Activated CD4-positive, alpha-beta T cell treated with anti-CD3 and anti-CD28 coated beads, Interleukin-2, amount 10 ng/mL, durations not matched to agents 7 days and 5 days (primary cell): ENCODE results near the gene DCTN2. TPM values are rescaled to one million over a fixed set of nuclear protein-coding genes. Genes with fewer than 3 reads are reported as not detected.

Experiments
- CTCF ChIA-PET: fragments of 350-600 bp; sonication (Branson Sonifier 250); formaldehyde crosslinking; loops from one replicate; lab custom pipeline; 2021; ENCODE audit warnings: antibody characterized with exemption; lab: Charles Lee
- POLR2A ChIA-PET: fragments of 350-600 bp; sonication (Branson Sonifier 250); formaldehyde crosslinking; loops from one replicate; lab custom pipeline; 2021; ENCODE audit warnings: antibody characterized with exemption; lab: Charles Lee
- DNase-seq: peaks from one replicate; pipeline ENCODE4 v3.0.0-alpha.2; 2020
- H3K27ac Mint-ChIP-seq: one replicate; pipeline ENCODE4 v1.8.0; 2021; ENCODE audit warnings: mild to moderate bottlenecking, moderate library complexity, mixed read lengths
- H3K27me3 Mint-ChIP-seq: one replicate; pipeline ENCODE4 v1.8.0; 2021; ENCODE audit warnings: mixed read lengths
- H3K36me3 Mint-ChIP-seq: one replicate; pipeline ENCODE4 v1.8.0; 2021; ENCODE audit warnings: low read depth, mixed read lengths
- H3K4me1 Mint-ChIP-seq: one replicate; pipeline ENCODE4 v1.8.0; 2021; ENCODE audit warnings: mixed read lengths
- H3K4me3 Mint-ChIP-seq: one replicate; pipeline ENCODE4 v1.8.0; 2021; ENCODE audit warnings: mild to moderate bottlenecking, moderate library complexity, mixed read lengths
- H3K9me3 Mint-ChIP-seq: one replicate; pipeline ENCODE4 v1.8.0; 2021; ENCODE audit warnings: mixed read lengths
- total RNA-seq, 2 experiments: library from RNA; stranded (reverse); gene quantifications; one replicate each; pipeline ENCODE4 v1.2.3, GENCODE V29; 2021

DCTN2 gene
- total RNA-seq, 2 experiments from 2014 or later = 79.3 to 80.5 TPM

DNA sequence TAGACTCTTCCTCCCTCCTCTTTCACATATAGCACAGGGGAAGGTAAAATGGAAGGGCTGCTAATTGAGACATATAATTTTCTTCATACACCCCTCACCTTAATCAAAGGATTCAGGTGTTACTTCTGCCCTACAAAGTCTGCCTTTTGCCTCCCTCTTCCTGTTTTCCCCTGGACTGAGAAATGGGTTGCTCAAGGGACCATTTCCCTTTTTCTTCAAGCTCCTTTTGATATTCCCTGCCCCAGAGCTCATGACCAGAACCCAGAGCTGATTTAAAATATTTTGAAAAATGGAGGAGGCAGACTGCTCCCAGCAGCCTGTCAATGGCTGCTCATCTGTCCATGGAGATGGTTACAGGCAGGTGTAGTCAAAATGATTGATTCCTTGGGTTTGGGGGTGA, 37.7 kb upstream of the DCTN2 start:
- POLR2A ChIA-PET = interaction anchor here (0.5 kb wide), 1 partner anchor 943 kb away, joined by 4 read pairs; no protein-coding TSS in a partner anchor

GRCh38 chr12:57584050-57584449, 37.1 kb upstream of the DCTN2 start:
- DNase-seq = no peak
- Mint-ChIP-seq H3K4me1 (peaks cover 6% of the 10 kb centered on the region), H3K27me3 (peaks cover 1% of the 10 kb centered on the region), H3K9me3 (no peaks in the 10 kb centered on the region), H3K4me3 (no peak overlapping the region), H3K36me3 (no peaks in the 10 kb centered on the region), H3K27ac (no peak overlapping the region)
- POLR2A ChIA-PET = no interaction called here
- CTCF ChIA-PET = interaction anchor here (0.8 to 4.7 kb wide), 16 partner anchors 9 to 172 kb away, joined by 3 to 32 read pairs (median 4); partner anchors contain the start of genes ARHGEF25, B4GALNT1, CDK4 and TSPAN31

More for the DNA sequence above, 37.7 kb upstream of the DCTN2 start:
- no peak for DNase-seq
- Mint-ChIP-seq H3K27ac (no peak overlapping the region), H3K4me1 (peaks cover 6% of the 10 kb centered on the region), H3K27me3 (peaks cover 1% of the 10 kb centered on the region), H3K4me3 (no peak overlapping the region), H3K36me3 (no peaks in the 10 kb centered on the region), H3K9me3 (no peaks in the 10 kb centered on the region)
- CTCF ChIA-PET = interaction anchor here (0.6 to 4.7 kb wide), 11 partner anchors 8 to 642 kb away, joined by 3 to 32 read pairs (median 3); partner anchors contain the start of genes ARHGEF25, B4GALNT1 and OS9

DNA sequence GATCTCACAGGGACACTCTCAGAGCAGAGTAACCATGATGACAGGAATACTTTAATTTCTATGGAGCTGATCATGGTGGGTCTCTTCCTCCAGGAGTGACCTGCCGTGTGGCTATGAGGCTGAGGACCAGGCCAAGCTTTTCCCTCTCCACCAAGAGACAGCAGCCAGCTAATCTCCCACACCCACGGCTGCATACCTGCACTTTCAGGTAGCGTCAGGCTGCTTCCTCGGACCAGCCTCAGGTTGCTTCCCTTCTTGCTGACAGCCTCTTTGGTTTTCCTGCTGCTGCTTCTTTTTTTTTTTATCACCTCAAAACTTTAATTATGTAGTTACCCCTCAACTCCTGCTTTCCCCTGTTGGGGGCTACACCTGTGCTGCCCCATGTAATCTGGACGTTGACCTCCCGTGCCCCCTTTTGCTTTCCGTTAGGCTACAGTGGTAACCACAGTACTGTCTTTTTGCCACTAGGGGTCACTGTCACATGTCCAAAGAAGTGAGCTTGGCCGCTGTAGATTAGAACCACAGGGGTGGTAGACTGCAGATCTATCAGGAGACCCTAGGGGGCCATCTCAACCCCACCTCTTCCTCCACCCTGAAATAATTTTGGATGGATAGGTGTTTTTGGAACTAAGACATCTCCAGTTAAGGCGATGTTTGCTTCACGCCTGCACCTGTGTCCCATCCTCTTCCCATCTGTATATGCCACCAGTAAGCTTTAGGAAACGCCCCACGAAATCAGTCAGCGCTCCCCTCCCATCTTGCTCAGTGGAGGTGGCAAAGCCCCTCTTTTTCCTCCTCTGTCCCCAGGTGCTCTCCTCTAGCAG, 36.2 kb upstream of the DCTN2 start:
- Mint-ChIP-seq H3K9me3 (no peaks in the 10 kb centered on the region), H3K36me3 (no peaks in the 10 kb centered on the region), H3K4me3 (no peak overlapping the region), H3K27ac (no peak overlapping the region), H3K4me1 (peaks cover 6% of the 10 kb centered on the region), H3K27me3 (peaks cover 1% of the 10 kb centered on the region)
- CTCF ChIA-PET = interaction anchor here (0.6 to 4.7 kb wide), 34 partner anchors 8 to 234 kb away, joined by 3 to 32 read pairs (median 4); partner anchors contain the start of genes ARHGEF25, B4GALNT1, CDK4 and DCTN2
- POLR2A ChIA-PET = interaction anchor here (0.6 kb wide), 1 partner anchor 158 kb away, joined by 4 read pairs; no protein-coding TSS in a partner anchor
- peak; percentile 83 for DNase-seq

DNA sequence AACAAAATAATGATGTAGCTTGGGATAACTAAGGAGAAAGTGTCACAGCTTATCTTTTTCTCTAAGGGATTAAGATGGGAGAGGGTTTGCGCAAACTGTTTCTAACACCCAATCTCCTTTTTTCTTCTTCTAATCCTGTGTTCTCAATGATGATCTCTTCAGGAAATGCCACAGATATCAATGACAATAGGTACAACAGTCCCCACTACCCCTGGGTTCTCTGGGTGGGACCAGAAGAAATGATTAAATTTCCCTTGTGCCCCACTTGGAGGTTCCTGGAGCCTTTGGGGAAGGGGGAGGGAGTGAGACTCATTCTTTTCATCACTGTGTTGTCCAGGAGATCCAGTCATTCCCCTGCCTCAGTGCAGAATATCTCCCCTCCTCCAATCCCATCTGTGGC, 35.4 kb upstream of the DCTN2 start:
- Mint-ChIP-seq H3K27me3 (peaks cover 1% of the 10 kb centered on the region), H3K36me3 (no peaks in the 10 kb centered on the region), H3K4me1 (peaks cover 6% of the 10 kb centered on the region), H3K27ac (no peak overlapping the region), H3K9me3 (no peaks in the 10 kb centered on the region), H3K4me3 (no peak overlapping the region)
- CTCF ChIA-PET = interaction anchor here (0.6 to 4.7 kb wide), 17 partner anchors 7 to 235 kb away, joined by 3 to 32 read pairs (median 4); partner anchors contain the start of genes CDK4 and DCTN2
- no peak for DNase-seq
- POLR2A ChIA-PET = no interaction called here

GRCh38 chr12:57581802-57582201, 34.8 kb upstream of the DCTN2 start:
- ChIA-PET POLR2A (no interaction called here), CTCF (interaction anchor here (1.1 to 4.7 kb wide), 5 partner anchors 8 to 138 kb away, joined by 3 to 32 read pairs (median 4); no protein-coding TSS in a partner anchor)
- Mint-ChIP-seq H3K4me1 (peaks cover 6% of the 10 kb centered on the region), H3K9me3 (no peaks in the 10 kb centered on the region), H3K36me3 (no peaks in the 10 kb centered on the region), H3K27me3 (peaks cover 1% of the 10 kb centered on the region), H3K27ac (no peak overlapping the region), H3K4me3 (no peak overlapping the region)
- DNase-seq = no peak

DNA sequence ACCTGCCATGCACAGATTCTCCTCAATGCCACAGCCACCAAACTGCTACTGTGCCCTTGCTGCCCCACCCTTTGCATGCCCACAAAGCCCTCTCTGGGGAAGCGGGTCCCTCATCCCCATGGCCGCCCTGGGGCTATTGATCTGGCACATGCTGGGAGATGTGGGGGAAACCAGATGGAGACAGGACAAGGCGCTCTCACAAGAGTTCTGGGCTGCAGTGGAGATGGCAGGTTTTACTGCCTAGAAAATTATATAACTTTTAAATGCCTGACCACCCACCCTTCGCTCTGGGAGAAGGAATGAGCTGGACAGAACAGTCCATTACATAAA, 33.4 kb upstream of the DCTN2 start:
- Mint-ChIP-seq H3K36me3 (no peaks in the 10 kb centered on the region), H3K9me3 (no peaks in the 10 kb centered on the region), H3K4me3 (no peak overlapping the region), H3K4me1 (peaks cover 6% of the 10 kb centered on the region), H3K27ac (no peak overlapping the region), H3K27me3 (peaks cover 1% of the 10 kb centered on the region)
- DNase-seq = no peak
- POLR2A ChIA-PET = interaction anchor here (0.6 kb wide), 1 partner anchor 53 kb away, joined by 7 read pairs; no protein-coding TSS in a partner anchor
- CTCF ChIA-PET = interaction anchor here (1.0 to 4.7 kb wide), 6 partner anchors 9 to 187 kb away, joined by 3 to 32 read pairs (median 4); partner anchors contain the start of gene B4GALNT1

- Mint-ChIP-seq H3K4me1 (peaks cover 6% of the 10 kb centered on the region), H3K27me3 (peaks cover 1% of the 10 kb centered on the region), H3K36me3 (no peaks in the 10 kb centered on the region), H3K9me3 (no peaks in the 10 kb centered on the region), H3K4me3 (no peak overlapping the region), H3K27ac (no peak overlapping the region)
- ChIA-PET POLR2A (no interaction called here), CTCF (interaction anchor here (1.0 to 4.7 kb wide), 4 partner anchors 9 to 188 kb away, joined by 3 to 32 read pairs (median 4); no protein-coding TSS in a partner anchor)
- DNase-seq = no peak
Observed at GRCh38 chr12:57579677-57580465, 32.9 kb upstream of the DCTN2 start.

- no peaks in the 10 kb centered on the region for H3K36me3 Mint-ChIP-seq
- CTCF ChIA-PET = no interaction called here
- POLR2A ChIA-PET = no interaction called here
- no peaks in the 10 kb centered on the region for H3K9me3 Mint-ChIP-seq
- no peak overlapping the region for H3K4me3 Mint-ChIP-seq
- no peak for DNase-seq
- H3K4me1 Mint-ChIP-seq = peaks cover 6% of the 10 kb centered on the region
- no peaks in the 10 kb centered on the region for H3K27me3 Mint-ChIP-seq
- no peak overlapping the region for H3K27ac Mint-ChIP-seq
Observed at GRCh38 chr12:57579011-57579410, 32.0 kb upstream of the DCTN2 start.

DNA sequence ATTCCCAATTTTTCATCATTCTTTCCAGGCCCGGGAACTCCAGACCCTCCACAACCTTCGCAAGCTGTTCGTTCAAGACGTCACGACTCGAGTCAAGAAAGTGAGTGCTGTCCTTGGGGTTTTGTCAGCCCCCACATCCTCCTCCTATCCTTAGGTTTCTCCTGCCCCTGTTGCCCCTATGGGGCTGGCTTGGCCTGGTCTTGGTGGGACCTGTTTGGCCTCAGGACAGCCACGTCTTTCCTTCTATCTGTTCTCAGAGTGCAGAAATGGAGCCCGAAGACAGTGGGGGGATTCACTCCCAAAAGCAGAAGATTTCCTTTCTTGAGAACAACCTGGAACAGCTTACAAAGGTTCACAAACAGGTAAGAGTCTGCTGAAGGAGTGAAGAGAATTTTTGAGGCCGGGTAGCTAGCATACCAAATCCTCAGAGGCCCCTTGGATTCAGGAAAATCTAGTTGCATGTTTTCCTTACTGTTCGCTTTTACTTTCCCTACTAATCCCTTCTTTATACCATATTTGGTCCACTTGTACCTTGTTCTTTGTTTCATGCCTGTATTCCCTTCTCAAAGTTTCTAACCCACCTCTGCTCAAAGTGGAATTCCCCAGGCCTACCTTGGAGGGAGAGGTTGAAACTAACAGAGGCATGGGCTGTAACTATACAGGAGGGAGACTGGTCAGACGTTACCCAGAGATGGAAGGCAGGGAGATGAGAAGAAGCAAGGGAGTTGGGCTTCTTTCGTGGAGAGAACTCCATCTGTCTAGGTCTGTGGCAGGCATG, 31.2 kb upstream of the DCTN2 start:
- H3K27ac Mint-ChIP-seq = no peak overlapping the region
- H3K4me1 Mint-ChIP-seq = peaks cover 2% of the 10 kb centered on the region
- ChIA-PET POLR2A (no interaction called here), CTCF (interaction anchor here (1.0 to 1.2 kb wide), 2 partner anchors 11 to 66 kb away, joined by 3 to 5 read pairs; no protein-coding TSS in a partner anchor)
- no peaks in the 10 kb centered on the region for H3K27me3 Mint-ChIP-seq
- no peaks in the 10 kb centered on the region for H3K36me3 Mint-ChIP-seq
- DNase-seq = no peak
- H3K9me3 Mint-ChIP-seq = no peaks in the 10 kb centered on the region
- no peak overlapping the region for H3K4me3 Mint-ChIP-seq

GRCh38 chr12:57576613-57577160, 29.7 kb upstream of the DCTN2 start:
- H3K4me1 Mint-ChIP-seq = no peaks in the 10 kb centered on the region
- no peaks in the 10 kb centered on the region for H3K36me3 Mint-ChIP-seq
- H3K27ac Mint-ChIP-seq = no peak overlapping the region
- DNase-seq = no peak
- H3K27me3 Mint-ChIP-seq = no peaks in the 10 kb centered on the region
- POLR2A ChIA-PET = no interaction called here
- H3K4me3 Mint-ChIP-seq = no peak overlapping the region
- no peaks in the 10 kb centered on the region for H3K9me3 Mint-ChIP-seq
- CTCF ChIA-PET = interaction anchor here (1.6 to 2.4 kb wide), 3 partner anchors 9 to 44 kb away, joined by 5 to 9 read pairs (median 5); no protein-coding TSS in a partner anchor

DNA sequence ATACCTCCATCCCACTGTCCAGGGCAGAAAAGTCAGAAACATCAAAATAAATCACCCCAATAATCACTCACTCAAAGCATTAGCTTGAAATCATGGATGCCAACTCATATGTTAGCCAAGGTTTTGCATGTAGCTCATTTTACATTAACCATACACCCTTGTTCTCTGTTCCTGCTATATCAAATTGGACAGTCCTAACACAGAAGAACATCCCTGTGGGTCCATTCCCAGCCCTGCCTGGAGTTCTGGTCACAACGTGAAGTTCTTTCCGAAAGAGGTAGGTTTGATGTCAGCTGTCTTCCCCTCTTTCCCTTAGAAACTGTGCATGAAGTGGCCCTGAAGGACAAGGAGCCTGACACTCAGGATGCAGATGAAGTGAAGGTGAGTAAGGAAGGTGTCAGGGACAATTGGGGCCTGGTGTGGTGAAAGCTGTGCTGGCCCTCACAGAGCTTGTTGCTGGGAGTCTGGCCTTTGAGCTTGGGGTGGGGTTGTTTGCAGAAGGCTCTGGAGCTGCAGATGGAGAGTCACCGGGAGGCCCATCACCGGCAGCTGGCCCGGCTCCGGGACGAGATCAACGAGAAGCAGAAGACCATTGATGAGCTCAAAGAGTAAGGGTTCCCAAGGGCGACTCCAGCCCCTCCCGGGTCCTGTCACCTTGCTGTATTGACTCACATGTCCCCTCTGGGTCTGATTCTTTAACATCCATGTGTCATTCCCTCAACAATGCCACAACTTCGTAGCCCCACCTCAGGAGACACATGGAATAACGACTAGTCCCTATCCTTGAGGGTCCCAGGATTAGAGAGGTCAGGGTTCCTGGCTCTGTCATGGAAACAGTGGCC, 29.0 kb upstream of the DCTN2 start:
- Mint-ChIP-seq H3K4me3 (no peak overlapping the region), H3K9me3 (no peaks in the 10 kb centered on the region), H3K27ac (no peak overlapping the region), H3K27me3 (no peaks in the 10 kb centered on the region), H3K4me1 (no peaks in the 10 kb centered on the region), H3K36me3 (no peaks in the 10 kb centered on the region)
- POLR2A ChIA-PET = no interaction called here
- no peak for DNase-seq
- CTCF ChIA-PET = interaction anchor here (0.9 to 2.4 kb wide), 6 partner anchors 7 to 118 kb away, joined by 3 to 9 read pairs (median 4); partner anchors contain the start of genes B4GALNT1 and OS9
